HG03575 (cell line): ENCODE measurements around the gene ABCG5.

Experiments used
- ATAC-seq: cut with Tn5 transposase; IDR thresholded peaks from one replicate; pipeline ENCODE4 v1.9.1; 2021; ENCODE audit not compliant: unreplicated experiment, insufficient number of reproducible peaks, low FRiP score; ENCODE audit errors: extremely low read depth

ABCG5 gene

GRCh38 chr2:43774617-43775016, 64.0 kb downstream of the ABCG5 start:
- no peak for ATAC-seq

DNA sequence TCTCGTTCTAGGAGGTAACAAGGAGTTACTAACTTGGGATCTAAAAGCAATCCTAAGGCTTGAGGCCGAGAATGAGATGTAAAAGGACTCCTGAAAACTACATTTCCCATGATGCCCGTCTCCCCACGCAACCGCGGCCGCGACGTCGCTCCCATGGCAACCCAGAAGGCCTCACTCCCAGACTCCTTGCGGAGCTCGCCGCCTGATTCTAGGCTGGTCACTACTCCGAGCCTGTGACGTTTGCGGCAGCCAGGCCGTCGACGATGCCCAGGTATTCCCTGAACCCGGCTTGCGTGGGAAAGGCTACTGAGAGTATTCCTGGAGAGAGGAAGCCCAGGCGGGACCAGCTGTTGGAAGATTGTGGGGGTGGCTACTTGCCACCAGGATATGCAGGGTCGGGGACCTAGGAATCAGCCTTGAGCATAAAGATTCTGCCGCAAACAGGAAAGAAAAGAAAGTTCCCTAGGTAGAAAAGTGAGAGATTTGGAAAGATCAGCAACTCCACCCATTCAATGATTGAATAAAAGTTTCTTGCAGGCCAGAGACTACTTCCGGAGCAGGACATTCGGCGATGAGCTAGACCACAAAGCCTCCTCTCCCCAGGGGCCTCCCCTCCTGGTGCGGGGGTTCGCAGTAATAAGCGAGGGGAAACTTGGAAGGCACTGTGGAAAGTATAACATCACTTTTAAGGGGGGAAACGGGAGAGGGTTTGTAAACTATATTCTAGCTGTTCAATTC, 64.6 kb downstream of the ABCG5 start, which contains the start of gene DYNC2LI1:
Gene DYNC2LI1, plus strand, starts transcription at position 164 of the 738 bp plus-strand sequence. Its CDS starts 100 bp downstream, at position 264.
- ATAC-seq, result peak; percentile 83

GRCh38 chr2:43766006-43766405, 72.6 kb downstream of the ABCG5 start:
- no peak for ATAC-seq

DNA sequence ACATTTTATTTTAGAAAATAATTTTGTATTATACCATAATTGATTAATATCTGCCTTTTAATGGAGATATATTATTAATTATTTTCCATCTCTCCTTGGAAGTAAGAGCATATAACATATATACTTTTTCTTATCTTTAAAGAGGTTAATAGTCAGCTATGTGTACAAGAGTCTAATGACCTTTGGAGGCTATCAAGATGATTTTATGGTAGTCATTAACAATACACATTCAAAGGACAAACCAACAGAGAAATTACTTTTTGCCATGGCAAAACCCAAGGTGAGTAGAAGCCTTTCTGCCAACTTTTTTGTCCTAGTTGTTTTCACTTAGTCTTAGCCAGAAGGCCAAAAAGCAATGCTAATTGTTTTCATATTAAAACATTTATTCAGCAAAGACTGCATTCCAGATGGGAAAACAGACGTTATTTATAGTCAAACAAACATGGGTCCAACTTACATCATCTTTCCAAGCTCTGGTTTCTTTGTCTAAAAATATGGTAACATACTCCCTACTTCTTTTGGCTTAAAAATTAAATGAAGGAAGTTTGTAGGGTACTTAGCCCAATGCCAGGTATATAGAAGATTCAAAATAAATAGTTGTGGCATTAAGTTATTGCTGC, 74.4 kb downstream of the ABCG5 start:
- ATAC-seq, result no peak

GRCh38 chr2:43763091-43763490, 75.5 kb downstream of the ABCG5 start:
- no peak for ATAC-seq
